Central memory CD8-positive, alpha-beta T cell (primary cell): Measurements from ENCODE around the gene MYO1E.

Source experiments
- ATAC-seq: fragments of 150-1000 bp; cut with Tn5 transposase; replicated peaks from 2 replicates; pipeline ENCODE4 v1.10.0; 2022; ENCODE audit warnings: mild to moderate bottlenecking, moderate FRiP score, moderate number of reproducible peaks; ENCODE audit not compliant: poor library complexity, severe bottlenecking; ENCODE audit errors: extremely low read depth
- DNase-seq, 2 donors: peaks; one replicate each; pipeline ENCODE4 v3.0.0; 2021; ENCODE audit warnings: low spot score in 2 of 2
- H3K27ac Mint-ChIP-seq: one replicate; pipeline ENCODE4 v1.8.0; 2022; ENCODE audit warnings: low read depth, mild to moderate bottlenecking, moderate library complexity, mixed read lengths
- H3K27me3 Mint-ChIP-seq: one replicate; pipeline ENCODE4 v1.8.0; 2022; ENCODE audit warnings: mixed read lengths
- H3K36me3 Mint-ChIP-seq: one replicate; pipeline ENCODE4 v1.8.0; 2022; ENCODE audit warnings: mild to moderate bottlenecking, moderate library complexity, mixed read lengths; ENCODE audit not compliant: insufficient read depth
- H3K4me1 Mint-ChIP-seq: one replicate; pipeline ENCODE4 v1.8.0; 2022; ENCODE audit warnings: mixed read lengths
- H3K4me3 Mint-ChIP-seq: one replicate; pipeline ENCODE4 v1.8.0; 2022; ENCODE audit warnings: mild to moderate bottlenecking, moderate library complexity, mixed read lengths
- H3K9me3 Mint-ChIP-seq: one replicate; pipeline ENCODE4 v1.8.0; 2022; ENCODE audit warnings: mixed read lengths

The MYO1E gene

DNA sequence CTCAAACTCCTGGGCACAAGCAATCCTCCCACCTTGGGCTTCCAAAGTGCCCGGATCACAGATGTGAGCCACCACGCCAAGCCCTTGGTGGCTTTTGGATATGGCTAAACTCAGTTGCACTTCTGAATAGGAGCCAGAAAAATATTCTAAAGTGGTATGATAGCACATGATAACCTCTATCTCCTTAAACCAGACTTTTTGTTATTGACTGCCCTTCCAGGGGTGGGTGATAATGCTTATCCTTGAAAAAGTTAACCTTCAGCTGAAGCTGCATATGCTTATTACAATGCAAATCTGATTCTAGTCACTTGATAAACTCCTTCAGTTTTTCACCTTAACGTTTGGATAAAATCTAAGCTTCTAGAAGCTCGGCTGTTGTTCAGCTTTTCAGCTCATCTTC lies 261.4 kb downstream of the MYO1E start:
- peaks cover 3% of the 10 kb centered on the region for H3K36me3 Mint-ChIP-seq
- no peak overlapping the region for H3K27ac Mint-ChIP-seq
- H3K4me1 Mint-ChIP-seq: no peaks in the 10 kb centered on the region
- no peaks in the 10 kb centered on the region for H3K27me3 Mint-ChIP-seq
- ATAC-seq (no peak), DNase-seq (no peak)
- H3K4me3 Mint-ChIP-seq: no peak overlapping the region
- H3K9me3 Mint-ChIP-seq: no peaks in the 10 kb centered on the region

DNA sequence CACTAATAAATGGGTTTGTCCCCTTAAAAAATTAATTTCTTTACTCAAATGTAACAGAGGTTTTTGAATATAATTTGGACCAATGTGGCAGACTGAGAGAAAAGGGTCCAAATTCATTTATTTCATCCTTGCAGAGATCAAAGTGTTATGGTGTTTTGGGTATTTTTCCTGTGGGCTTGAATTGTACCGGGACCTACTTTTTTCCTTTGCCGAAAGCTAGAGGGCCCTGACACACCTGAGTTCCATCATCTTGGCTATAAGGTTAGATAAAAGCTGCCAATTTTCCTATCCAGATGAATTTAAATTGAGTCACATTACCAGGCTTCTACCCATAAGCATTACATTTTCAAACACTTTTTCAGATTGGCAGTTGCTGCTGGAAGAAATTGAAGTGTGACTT lies 266.8 kb downstream of the MYO1E start:
- no peak overlapping the region for H3K27ac Mint-ChIP-seq
- peaks cover 15% of the 10 kb centered on the region for H3K4me1 Mint-ChIP-seq
- H3K4me3 Mint-ChIP-seq: peak overlapping the region; percentile 92
- ATAC-seq: no peak
- no peak for DNase-seq
- no peaks in the 10 kb centered on the region for H3K9me3 Mint-ChIP-seq
- H3K27me3 Mint-ChIP-seq: no peaks in the 10 kb centered on the region
- H3K36me3 Mint-ChIP-seq: peaks cover 7% of the 10 kb centered on the region

DNA sequence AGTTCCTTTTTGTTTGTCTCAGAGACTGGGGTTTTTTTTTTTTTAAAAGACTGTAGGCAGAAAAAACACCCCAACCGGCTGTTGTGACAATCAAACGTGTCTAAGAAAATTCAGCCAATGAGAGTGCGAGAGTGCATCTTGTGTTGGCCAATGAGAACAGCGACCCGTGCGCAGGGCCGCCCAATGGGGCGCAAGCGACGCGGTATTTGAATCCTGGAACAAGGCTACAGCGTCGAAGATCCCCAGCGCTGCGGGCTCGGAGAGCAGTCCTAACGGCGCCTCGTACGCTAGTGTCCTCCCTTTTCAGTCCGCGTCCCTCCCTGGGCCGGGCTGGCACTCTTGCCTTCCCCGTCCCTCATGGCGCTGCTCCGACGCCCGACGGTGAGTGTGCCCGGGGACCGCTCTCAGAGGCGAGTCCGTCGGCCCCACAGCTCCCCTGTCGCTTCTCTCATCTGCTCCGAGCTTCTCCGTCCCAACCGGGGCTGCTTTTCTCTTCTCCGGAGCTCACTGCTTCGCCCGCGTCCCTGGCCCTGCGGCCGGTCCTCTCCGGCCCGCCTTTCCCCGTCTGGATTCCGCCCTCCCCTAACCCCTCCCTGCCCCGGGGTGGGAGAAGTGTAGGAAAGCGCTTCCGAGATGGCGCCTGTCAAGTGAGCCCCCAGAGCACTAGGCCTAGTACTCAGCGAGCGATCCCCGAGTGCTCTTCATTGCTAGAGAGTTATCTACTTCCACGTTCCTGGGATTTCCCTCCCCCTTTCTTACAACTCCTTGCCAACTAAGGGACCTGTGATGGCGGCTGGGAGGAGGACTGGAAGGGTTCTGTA lies 267.5 kb downstream of the MYO1E start, which contains the start of gene CCNB2:
Gene CCNB2, plus strand, starts transcription at position 235 of the 821 bp plus-strand sequence. Its CDS starts 123 bp downstream, at position 358.
- DNase-seq (peak; percentile 68 to 79), ATAC-seq (peak; percentile 100)
- H3K27ac Mint-ChIP-seq: peak within 1 kb of the TSS; percentile 98
- no peaks in the 10 kb centered on the region for H3K27me3 Mint-ChIP-seq
- peaks cover 15% of the 10 kb centered on the region for H3K4me1 Mint-ChIP-seq
- peaks cover 7% of the 10 kb centered on the region for H3K36me3 Mint-ChIP-seq
- no peaks in the 10 kb centered on the region for H3K9me3 Mint-ChIP-seq
- peak within 1 kb of the TSS; percentile 92 for H3K4me3 Mint-ChIP-seq

DNA sequence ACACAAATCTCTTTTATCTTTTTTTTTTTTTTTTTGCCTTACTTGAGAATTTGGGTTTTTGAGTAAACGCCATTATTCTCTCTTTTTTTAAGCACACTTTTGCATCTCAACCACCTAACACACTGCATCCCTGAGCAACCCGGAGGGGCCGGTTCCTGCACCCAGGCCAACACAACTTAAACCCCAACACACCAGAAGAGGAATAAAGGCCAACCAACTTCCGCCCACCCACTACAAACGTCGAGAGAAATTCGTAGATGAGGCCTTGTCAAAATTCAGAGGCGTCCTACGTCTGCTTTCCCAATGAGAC lies 268.1 kb downstream of the MYO1E start:
- Mint-ChIP-seq H3K4me1 (peaks cover 15% of the 10 kb centered on the region), H3K9me3 (no peaks in the 10 kb centered on the region), H3K36me3 (peaks cover 7% of the 10 kb centered on the region), H3K27me3 (no peaks in the 10 kb centered on the region), H3K4me3 (peak overlapping the region; percentile 92), H3K27ac (peak overlapping the region; percentile 98)
- no peak for ATAC-seq
- peak in 1 of 2 donors; percentile 17 for DNase-seq

DNA sequence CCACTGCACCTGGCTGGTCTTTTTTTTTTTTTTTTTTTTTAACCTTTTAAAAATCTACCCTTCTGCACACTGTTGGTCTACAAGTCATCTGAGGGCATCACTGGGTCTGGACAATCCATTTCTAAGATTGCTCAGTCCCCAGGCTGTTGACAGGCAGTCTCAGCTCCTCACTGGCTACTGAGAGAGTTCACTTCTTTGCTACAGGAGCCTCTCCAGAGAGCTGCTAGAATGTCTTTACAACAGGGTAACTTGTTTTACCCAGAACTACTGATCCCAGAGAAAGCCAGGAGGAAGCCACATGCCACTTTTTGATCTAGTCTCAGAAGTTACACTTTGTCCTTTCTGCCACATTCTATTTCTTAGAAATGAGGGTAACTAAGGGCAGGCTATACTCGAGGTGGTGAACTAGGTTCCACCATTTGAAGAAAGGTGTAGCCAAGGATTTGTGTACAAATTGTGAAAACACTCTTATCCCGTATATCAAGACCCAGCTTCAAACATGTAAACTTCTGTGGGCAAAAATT lies 273.4 kb downstream of the MYO1E start:
- peaks cover 14% of the 10 kb centered on the region for H3K36me3 Mint-ChIP-seq
- H3K4me1 Mint-ChIP-seq: peaks cover 2% of the 10 kb centered on the region
- no peaks in the 10 kb centered on the region for H3K27me3 Mint-ChIP-seq
- no peak for ATAC-seq
- H3K9me3 Mint-ChIP-seq: no peaks in the 10 kb centered on the region
- H3K4me3 Mint-ChIP-seq: no peak overlapping the region
- DNase-seq: no peak
- H3K27ac Mint-ChIP-seq: no peak overlapping the region

DNA sequence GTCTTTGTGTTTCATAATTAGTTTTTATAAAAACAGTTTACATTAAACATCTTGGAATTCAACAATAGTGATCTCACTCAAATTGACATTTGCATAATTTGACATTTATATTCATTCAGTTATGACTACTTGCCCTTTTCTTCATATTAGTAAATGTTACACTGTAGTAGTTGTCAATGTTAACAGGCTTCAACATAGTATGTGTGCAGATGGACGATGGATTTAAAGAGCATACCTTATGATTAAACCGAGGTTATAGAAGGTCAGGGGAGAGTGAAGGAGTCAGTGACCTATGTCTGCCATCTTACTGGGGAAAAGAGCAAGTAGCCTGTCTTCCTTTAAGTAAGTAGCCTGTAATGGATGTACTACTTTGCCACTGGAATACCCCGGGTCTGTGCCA lies 276.2 kb downstream of the MYO1E start:
- no peaks in the 10 kb centered on the region for H3K9me3 Mint-ChIP-seq
- no peak for DNase-seq
- H3K4me3 Mint-ChIP-seq: no peak overlapping the region
- H3K27ac Mint-ChIP-seq: no peak overlapping the region
- no peaks in the 10 kb centered on the region for H3K4me1 Mint-ChIP-seq
- H3K36me3 Mint-ChIP-seq: peaks cover 34% of the 10 kb centered on the region
- no peaks in the 10 kb centered on the region for H3K27me3 Mint-ChIP-seq
- ATAC-seq: no peak

DNA sequence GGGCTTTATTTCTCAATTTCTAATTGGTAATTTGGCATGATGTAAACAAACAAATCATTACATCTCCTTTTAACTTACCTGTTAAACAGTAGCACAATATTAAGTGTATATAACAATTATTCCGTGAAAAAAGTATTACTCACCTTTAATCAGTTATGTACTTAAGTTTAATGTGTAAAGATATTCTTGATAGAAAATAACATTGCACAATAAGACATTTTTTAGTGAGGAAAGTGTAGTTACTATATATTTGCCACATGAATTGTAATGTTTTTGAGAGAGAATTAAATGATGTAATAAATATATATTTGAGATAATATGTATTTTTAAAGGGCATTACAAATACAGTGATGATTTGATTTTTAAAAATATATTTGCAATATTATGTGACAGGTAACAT lies 278.6 kb downstream of the MYO1E start:
- no peaks in the 10 kb centered on the region for H3K4me1 Mint-ChIP-seq
- no peak overlapping the region for H3K27ac Mint-ChIP-seq
- peaks cover 44% of the 10 kb centered on the region for H3K36me3 Mint-ChIP-seq
- no peaks in the 10 kb centered on the region for H3K9me3 Mint-ChIP-seq
- no peak overlapping the region for H3K4me3 Mint-ChIP-seq
- ATAC-seq: no peak
- no peaks in the 10 kb centered on the region for H3K27me3 Mint-ChIP-seq
- no peak for DNase-seq

DNA sequence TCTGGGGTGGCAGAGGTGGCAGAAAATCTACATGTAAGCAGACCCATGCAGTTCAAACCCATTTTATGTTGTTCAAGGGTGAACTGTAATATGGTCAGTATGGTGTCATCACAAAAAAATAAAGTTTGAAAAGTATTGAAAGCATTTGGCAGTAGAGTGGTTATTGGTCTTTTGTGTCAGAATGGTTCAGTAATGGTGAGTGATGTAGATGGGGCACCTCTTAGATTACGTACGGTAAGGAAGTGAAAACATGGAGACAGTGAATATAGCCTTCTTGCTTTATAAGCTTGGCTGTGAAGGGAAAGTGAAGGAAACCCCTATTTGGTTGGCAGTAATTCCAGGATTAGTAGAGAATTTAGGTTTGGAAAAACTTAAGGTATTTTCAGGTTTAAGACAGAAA lies 284.9 kb downstream of the MYO1E start:
- no peak overlapping the region for H3K27ac Mint-ChIP-seq
- ATAC-seq (no peak), DNase-seq (no peak)
- H3K9me3 Mint-ChIP-seq: no peaks in the 10 kb centered on the region
- no peaks in the 10 kb centered on the region for H3K27me3 Mint-ChIP-seq
- peaks cover 4% of the 10 kb centered on the region for H3K4me1 Mint-ChIP-seq
- no peak overlapping the region for H3K4me3 Mint-ChIP-seq
- H3K36me3 Mint-ChIP-seq: peaks cover 55% of the 10 kb centered on the region
